Measurements from ENCODE around the gene FRMD1. TPM values are rescaled to one million over a fixed set of nuclear protein-coding genes. Genes with fewer than 3 reads are reported as not detected.

The FRMD1 gene
- total RNA-seq, 1 experiment from 2014 or later = not detected

- Histone ChIP-seq H3K4me3 (ENCODE audit: low read length) (no peak overlapping the region), H3K79me2 (ENCODE audit: low read length) (no peaks in the 10 kb centered on the region), H4K20me1 (ENCODE audit: insufficient read depth, low read depth, low read length) (no peaks in the 10 kb centered on the region), H3K9ac (ENCODE audit: low read length) (no peak overlapping the region), H3K9me2 (replicated peaks; ENCODE audit: insufficient read depth, low read length) (no peaks in the 10 kb centered on the region), H3K4me1 (ENCODE audit: low read length) (no peaks in the 10 kb centered on the region), H3K27me3 (ENCODE audit: low read length) (no peaks in the 10 kb centered on the region), H3K36me3 (ENCODE audit: insufficient read depth, low read length) (no peaks in the 10 kb centered on the region), H3K9me3 (ENCODE audit: low read length) (no peaks in the 10 kb centered on the region), H3K4me2 (ENCODE audit: low read depth, low read length, poor library complexity, severe bottlenecking) (no peak overlapping the region), H3K27ac (ENCODE audit: low read length) (no peak overlapping the region), H2AFZ (ENCODE audit: low read length) (no peak overlapping the region)
- no peak for DNase-seq
These were observed 21.2 kb upstream of the FRMD1 start for GRCh38 chr6:168100011-168100802.

GRCh38 chr6:168099201-168100010 is 20.4 kb upstream of the FRMD1 start:
- no peak for DNase-seq
- no peak overlapping the region for H3K4me3 ChIP-seq (ENCODE audit: low read length)
- H2AFZ ChIP-seq (ENCODE audit: low read length) = no peak overlapping the region
- H3K4me1 ChIP-seq (ENCODE audit: low read length) = no peaks in the 10 kb centered on the region
- H3K9me3 ChIP-seq (ENCODE audit: low read length) = no peaks in the 10 kb centered on the region
- H3K79me2 ChIP-seq (ENCODE audit: low read length) = no peaks in the 10 kb centered on the region
- no peaks in the 10 kb centered on the region for H3K36me3 ChIP-seq (ENCODE audit: insufficient read depth, low read length)
- no peaks in the 10 kb centered on the region for H4K20me1 ChIP-seq (ENCODE audit: insufficient read depth, low read depth, low read length)
- no peak overlapping the region for H3K4me2 ChIP-seq (ENCODE audit: low read depth, low read length, poor library complexity, severe bottlenecking)
- H3K27me3 ChIP-seq (ENCODE audit: low read length) = no peaks in the 10 kb centered on the region
- H3K9me2 ChIP-seq (replicated peaks; ENCODE audit: insufficient read depth, low read length) = no peaks in the 10 kb centered on the region
- H3K27ac ChIP-seq (ENCODE audit: low read length) = no peak overlapping the region
- no peak overlapping the region for H3K9ac ChIP-seq (ENCODE audit: low read length)

DNA sequence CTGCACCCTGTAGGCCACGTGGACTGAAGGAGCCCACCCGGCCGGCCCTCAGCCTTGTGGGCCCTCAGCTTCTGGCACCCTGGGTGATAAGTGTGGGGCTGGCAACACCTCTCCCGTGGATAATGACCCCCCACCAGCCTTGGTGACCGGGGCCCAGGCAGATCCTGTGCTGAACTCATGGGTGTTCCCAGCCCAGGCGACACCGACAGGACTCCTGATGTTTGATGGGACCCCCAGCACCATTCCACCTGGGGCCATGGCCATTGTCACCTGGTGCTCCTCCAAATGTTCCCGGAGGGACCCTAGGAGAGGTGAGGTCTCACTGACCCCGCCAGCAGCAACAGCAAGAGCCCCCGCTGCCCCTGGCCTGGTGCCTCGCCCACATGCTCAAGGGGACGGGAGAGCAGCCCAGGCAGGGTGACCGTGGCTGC is 19.4 kb upstream of the FRMD1 start:
- Histone ChIP-seq H3K79me2 (ENCODE audit: low read length) (no peaks in the 10 kb centered on the region), H3K4me3 (ENCODE audit: low read length) (no peak overlapping the region), H3K9me2 (replicated peaks; ENCODE audit: insufficient read depth, low read length) (no peaks in the 10 kb centered on the region), H3K36me3 (ENCODE audit: insufficient read depth, low read length) (no peaks in the 10 kb centered on the region), H3K4me1 (ENCODE audit: low read length) (no peaks in the 10 kb centered on the region), H3K4me2 (ENCODE audit: low read depth, low read length, poor library complexity, severe bottlenecking) (no peak overlapping the region), H3K9ac (ENCODE audit: low read length) (no peak overlapping the region), H3K27me3 (ENCODE audit: low read length) (no peaks in the 10 kb centered on the region), H3K27ac (ENCODE audit: low read length) (no peak overlapping the region), H2AFZ (ENCODE audit: low read length) (no peak overlapping the region), H4K20me1 (ENCODE audit: insufficient read depth, low read depth, low read length) (no peaks in the 10 kb centered on the region), H3K9me3 (ENCODE audit: low read length) (no peaks in the 10 kb centered on the region)
- no peak for DNase-seq

DNA sequence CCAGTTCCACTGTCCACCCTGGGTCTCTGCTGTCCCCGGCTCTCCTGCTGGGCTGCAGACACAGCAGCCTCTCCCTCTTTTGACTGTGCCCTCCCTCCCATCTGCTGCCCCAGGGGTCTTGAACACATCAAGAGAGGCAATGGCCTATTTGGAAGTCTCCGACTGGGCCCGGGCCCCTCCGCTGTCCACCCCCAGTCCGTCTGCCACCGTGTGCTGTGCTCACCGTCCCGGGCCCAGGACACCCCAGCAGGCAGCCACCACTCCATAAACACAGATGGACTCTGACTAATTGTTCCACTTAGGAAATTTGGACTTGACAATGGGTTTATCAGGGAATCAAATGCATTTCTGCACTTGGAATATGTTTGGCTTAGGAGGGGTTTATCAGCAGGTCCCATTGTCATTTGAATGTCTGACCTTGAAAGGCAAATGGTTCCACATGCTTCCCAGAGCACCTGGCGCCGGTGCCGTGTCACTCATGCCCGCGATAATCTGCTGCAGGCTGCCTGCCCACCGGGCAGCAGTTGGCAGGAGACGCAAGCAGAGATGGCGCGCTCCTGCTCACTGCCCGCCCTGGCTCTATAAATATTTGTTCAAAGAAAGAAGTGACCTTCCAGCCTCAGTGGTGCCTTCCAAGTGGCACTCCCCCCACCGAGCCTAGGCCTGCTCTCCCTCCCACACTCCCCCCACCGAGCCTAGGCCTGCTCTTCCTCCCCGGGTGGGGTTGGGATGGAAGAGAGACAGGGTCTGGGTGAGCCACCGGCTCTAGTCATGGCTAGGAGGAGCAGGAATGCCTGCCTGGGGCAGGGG is 18.8 kb upstream of the FRMD1 start:
- no peak overlapping the region for H3K27ac ChIP-seq (ENCODE audit: low read length)
- H3K9me3 ChIP-seq (ENCODE audit: low read length) = no peaks in the 10 kb centered on the region
- no peaks in the 10 kb centered on the region for H3K4me1 ChIP-seq (ENCODE audit: low read length)
- H3K36me3 ChIP-seq (ENCODE audit: insufficient read depth, low read length) = no peaks in the 10 kb centered on the region
- H3K9me2 ChIP-seq (replicated peaks; ENCODE audit: insufficient read depth, low read length) = no peaks in the 10 kb centered on the region
- H4K20me1 ChIP-seq (ENCODE audit: insufficient read depth, low read depth, low read length) = no peaks in the 10 kb centered on the region
- no peak overlapping the region for H3K4me3 ChIP-seq (ENCODE audit: low read length)
- no peak for DNase-seq
- no peak overlapping the region for H3K4me2 ChIP-seq (ENCODE audit: low read depth, low read length, poor library complexity, severe bottlenecking)
- no peak overlapping the region for H2AFZ ChIP-seq (ENCODE audit: low read length)
- no peak overlapping the region for H3K9ac ChIP-seq (ENCODE audit: low read length)
- H3K27me3 ChIP-seq (ENCODE audit: low read length) = no peaks in the 10 kb centered on the region
- H3K79me2 ChIP-seq (ENCODE audit: low read length) = no peaks in the 10 kb centered on the region

GRCh38 chr6:168097221-168097620 is 18.2 kb upstream of the FRMD1 start:
- Histone ChIP-seq H3K4me3 (ENCODE audit: low read length) (no peak overlapping the region), H4K20me1 (ENCODE audit: insufficient read depth, low read depth, low read length) (no peaks in the 10 kb centered on the region), H3K27ac (ENCODE audit: low read length) (no peak overlapping the region), H3K9me3 (ENCODE audit: low read length) (no peaks in the 10 kb centered on the region), H3K9me2 (replicated peaks; ENCODE audit: insufficient read depth, low read length) (no peaks in the 10 kb centered on the region), H3K4me2 (ENCODE audit: low read depth, low read length, poor library complexity, severe bottlenecking) (no peak overlapping the region), H3K79me2 (ENCODE audit: low read length) (no peaks in the 10 kb centered on the region), H3K27me3 (ENCODE audit: low read length) (no peaks in the 10 kb centered on the region), H3K9ac (ENCODE audit: low read length) (no peak overlapping the region), H2AFZ (ENCODE audit: low read length) (no peak overlapping the region), H3K4me1 (ENCODE audit: low read length) (no peaks in the 10 kb centered on the region), H3K36me3 (ENCODE audit: insufficient read depth, low read length) (no peaks in the 10 kb centered on the region)
- no peak for DNase-seq

DNA sequence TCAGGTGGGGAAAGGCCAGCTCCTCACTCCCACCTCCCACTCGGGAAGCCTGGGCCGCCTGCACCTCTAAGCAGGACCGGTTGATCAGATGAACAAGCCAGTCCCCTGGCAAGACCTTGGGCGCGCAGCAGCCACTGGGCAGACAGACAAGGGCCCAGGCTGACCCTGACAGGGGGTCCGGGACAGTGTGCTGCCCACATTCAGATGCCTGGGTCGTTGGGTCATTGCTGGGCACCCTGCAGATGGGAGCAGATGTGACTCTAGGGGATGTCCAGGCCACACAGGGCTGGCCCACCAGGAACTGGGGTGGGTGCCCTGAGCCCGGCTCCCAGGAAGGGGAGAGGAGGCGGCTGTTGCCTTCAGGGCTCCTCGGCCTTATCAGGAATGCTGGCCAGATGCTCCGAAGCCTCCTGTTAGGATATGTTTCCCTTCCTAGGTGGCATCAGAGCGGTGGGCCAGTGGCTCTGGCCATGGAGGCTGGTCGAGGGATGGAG is 17.3 kb upstream of the FRMD1 start:
- Histone ChIP-seq H3K27ac (ENCODE audit: low read length) (no peak overlapping the region), H3K27me3 (ENCODE audit: low read length) (no peaks in the 10 kb centered on the region), H2AFZ (ENCODE audit: low read length) (no peak overlapping the region), H4K20me1 (ENCODE audit: insufficient read depth, low read depth, low read length) (no peaks in the 10 kb centered on the region), H3K4me3 (ENCODE audit: low read length) (no peak overlapping the region), H3K36me3 (ENCODE audit: insufficient read depth, low read length) (no peaks in the 10 kb centered on the region), H3K9me3 (ENCODE audit: low read length) (no peaks in the 10 kb centered on the region), H3K9me2 (replicated peaks; ENCODE audit: insufficient read depth, low read length) (no peaks in the 10 kb centered on the region), H3K79me2 (ENCODE audit: low read length) (no peaks in the 10 kb centered on the region), H3K4me2 (ENCODE audit: low read depth, low read length, poor library complexity, severe bottlenecking) (no peak overlapping the region), H3K9ac (ENCODE audit: low read length) (no peak overlapping the region), H3K4me1 (ENCODE audit: low read length) (no peaks in the 10 kb centered on the region)
- no peak for DNase-seq

GRCh38 chr6:168095716-168096250 is 16.8 kb upstream of the FRMD1 start:
- H3K4me3 ChIP-seq (ENCODE audit: low read length) = no peak overlapping the region
- no peaks in the 10 kb centered on the region for H3K36me3 ChIP-seq (ENCODE audit: insufficient read depth, low read length)
- H3K27ac ChIP-seq (ENCODE audit: low read length) = no peak overlapping the region
- no peak overlapping the region for H3K4me2 ChIP-seq (ENCODE audit: low read depth, low read length, poor library complexity, severe bottlenecking)
- DNase-seq = no peak
- no peak overlapping the region for H3K9ac ChIP-seq (ENCODE audit: low read length)
- H3K9me3 ChIP-seq (ENCODE audit: low read length) = no peaks in the 10 kb centered on the region
- no peaks in the 10 kb centered on the region for H3K79me2 ChIP-seq (ENCODE audit: low read length)
- H2AFZ ChIP-seq (ENCODE audit: low read length) = no peak overlapping the region
- H3K27me3 ChIP-seq (ENCODE audit: low read length) = no peaks in the 10 kb centered on the region
- no peaks in the 10 kb centered on the region for H3K9me2 ChIP-seq (replicated peaks; ENCODE audit: insufficient read depth, low read length)
- H3K4me1 ChIP-seq (ENCODE audit: low read length) = no peaks in the 10 kb centered on the region
- H4K20me1 ChIP-seq (ENCODE audit: insufficient read depth, low read depth, low read length) = no peaks in the 10 kb centered on the region

Data from Karpas-422 (cell line).